ENCODE data around the gene GCNT1. TPM values are rescaled to one million over a fixed set of nuclear protein-coding genes. Genes with fewer than 3 reads are reported as not detected.

GCNT1 gene
- total and polyA plus RNA-seq, 2 experiments from 2014 or later: 43.4 to 59.3 TPM

DNA sequence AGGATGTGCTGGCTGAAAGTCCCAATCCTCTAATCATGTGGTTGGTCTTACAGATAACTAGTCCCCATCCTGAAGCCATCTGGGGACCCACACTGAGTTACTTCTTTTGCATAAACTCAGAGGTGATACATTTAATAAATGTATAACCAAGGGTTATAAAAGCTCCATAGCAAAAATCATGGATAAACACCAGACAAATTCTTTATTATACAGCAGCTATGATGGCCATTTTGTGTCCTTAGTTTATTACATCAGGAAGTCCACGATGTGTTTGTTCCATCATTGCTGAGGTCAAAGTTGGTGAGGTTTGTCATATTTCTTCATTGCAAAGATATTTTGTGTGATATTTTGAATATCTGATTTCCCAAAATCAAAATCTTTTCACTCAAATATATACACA, 80.2 kb downstream of the GCNT1 start:
- no peaks in the 10 kb centered on the region for H3K36me3 ChIP-seq (replicated peaks; ENCODE audit: insufficient read depth, low read depth)
- no peaks in the 10 kb centered on the region for H3K4me1 ChIP-seq (ENCODE audit: insufficient read depth)
- no peaks in the 10 kb centered on the region for H3K27me3 ChIP-seq
- no peak overlapping the region for H3K4me2 ChIP-seq
- no peak for DNase-seq (ENCODE audit: low spot score)
- H3K4me3 ChIP-seq: no peak overlapping the region
- H2AFZ ChIP-seq: no peak overlapping the region
- TF ChIP-seq EZH2 (IDR thresholded peaks at IDR 0.05; ENCODE audit: borderline replicate concordance) (no peak), EZH2phosphoT487 (IDR thresholded peaks at IDR 0.05; ENCODE audit: low read depth, severe bottlenecking, unreplicated experiment) (no peak)
- TF ChIP-seq, protein P1, sequence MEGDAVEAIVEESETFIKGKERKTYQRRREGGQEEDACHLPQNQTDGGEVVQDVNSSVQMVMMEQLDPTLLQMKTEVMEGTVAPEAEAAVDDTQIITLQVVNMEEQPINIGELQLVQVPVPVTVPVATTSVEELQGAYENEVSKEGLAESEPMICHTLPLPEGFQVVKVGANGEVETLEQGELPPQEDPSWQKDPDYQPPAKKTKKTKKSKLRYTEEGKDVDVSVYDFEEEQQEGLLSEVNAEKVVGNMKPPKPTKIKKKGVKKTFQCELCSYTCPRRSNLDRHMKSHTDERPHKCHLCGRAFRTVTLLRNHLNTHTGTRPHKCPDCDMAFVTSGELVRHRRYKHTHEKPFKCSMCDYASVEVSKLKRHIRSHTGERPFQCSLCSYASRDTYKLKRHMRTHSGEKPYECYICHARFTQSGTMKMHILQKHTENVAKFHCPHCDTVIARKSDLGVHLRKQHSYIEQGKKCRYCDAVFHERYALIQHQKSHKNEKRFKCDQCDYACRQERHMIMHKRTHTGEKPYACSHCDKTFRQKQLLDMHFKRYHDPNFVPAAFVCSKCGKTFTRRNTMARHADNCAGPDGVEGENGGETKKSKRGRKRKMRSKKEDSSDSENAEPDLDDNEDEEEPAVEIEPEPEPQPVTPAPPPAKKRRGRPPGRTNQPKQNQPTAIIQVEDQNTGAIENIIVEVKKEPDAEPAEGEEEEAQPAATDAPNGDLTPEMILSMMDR (IDR thresholded peaks at IDR 0.05; ENCODE audit: poor library complexity): no peak
- H4K20me1 ChIP-seq (ENCODE audit: insufficient read depth, poor library complexity, severe bottlenecking): no peaks in the 10 kb centered on the region
- H3K9me2 ChIP-seq (replicated peaks; ENCODE audit: insufficient read depth): no peaks in the 10 kb centered on the region
- H3K9me3 ChIP-seq (ENCODE audit: low read depth): no peaks in the 10 kb centered on the region
- WGBS (ENCODE audit: low lambda C conversion rate, missing lambda C conversion rate): 92% methylated on average over 1 of the region's 1 CpG
- H3K79me2 ChIP-seq: no peaks in the 10 kb centered on the region
- H3K27ac ChIP-seq: no peak overlapping the region

DNA sequence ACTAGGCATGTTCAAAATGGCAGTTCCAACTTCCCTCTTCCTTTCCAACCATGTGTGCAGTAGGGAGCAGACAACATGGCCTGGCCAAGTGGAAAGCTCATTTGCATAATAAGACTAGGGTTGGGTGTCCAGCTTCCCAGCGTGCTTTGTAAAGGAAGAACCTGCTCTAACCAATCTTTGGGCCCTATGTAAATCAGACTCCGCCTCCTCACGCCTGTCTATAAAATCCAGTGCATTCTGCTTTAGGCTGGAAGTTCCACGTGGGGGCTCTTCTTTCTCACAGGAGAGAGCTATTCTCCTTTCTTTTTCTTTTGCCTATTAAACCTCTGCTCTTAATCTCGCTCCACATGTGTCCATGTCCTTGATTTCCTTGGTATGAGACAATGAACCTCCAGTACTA, 83.4 kb downstream of the GCNT1 start:
- H3K27ac ChIP-seq: no peak overlapping the region
- no peaks in the 10 kb centered on the region for H3K9me3 ChIP-seq (ENCODE audit: low read depth)
- TF ChIP-seq EZH2 (IDR thresholded peaks at IDR 0.05; ENCODE audit: borderline replicate concordance): no peak
- TF ChIP-seq, protein P1 (IDR thresholded peaks at IDR 0.05; ENCODE audit: poor library complexity): no peak
- TF ChIP-seq EZH2phosphoT487 (IDR thresholded peaks at IDR 0.05; ENCODE audit: low read depth, severe bottlenecking, unreplicated experiment): no peak
- H3K4me1 ChIP-seq (ENCODE audit: insufficient read depth): no peaks in the 10 kb centered on the region
- no peaks in the 10 kb centered on the region for H3K79me2 ChIP-seq
- WGBS (ENCODE audit: low lambda C conversion rate, missing lambda C conversion rate): 83% methylated on average over 5 of the region's 5 CpGs
- no peak overlapping the region for H3K4me3 ChIP-seq
- H2AFZ ChIP-seq: no peak overlapping the region
- H3K9me2 ChIP-seq (replicated peaks; ENCODE audit: insufficient read depth): no peaks in the 10 kb centered on the region
- no peaks in the 10 kb centered on the region for H3K36me3 ChIP-seq (replicated peaks; ENCODE audit: insufficient read depth, low read depth)
- no peak for DNase-seq (ENCODE audit: low spot score)
- no peak overlapping the region for H3K4me2 ChIP-seq
- H3K27me3 ChIP-seq: no peaks in the 10 kb centered on the region
- no peaks in the 10 kb centered on the region for H4K20me1 ChIP-seq (ENCODE audit: insufficient read depth, poor library complexity, severe bottlenecking)

DNA sequence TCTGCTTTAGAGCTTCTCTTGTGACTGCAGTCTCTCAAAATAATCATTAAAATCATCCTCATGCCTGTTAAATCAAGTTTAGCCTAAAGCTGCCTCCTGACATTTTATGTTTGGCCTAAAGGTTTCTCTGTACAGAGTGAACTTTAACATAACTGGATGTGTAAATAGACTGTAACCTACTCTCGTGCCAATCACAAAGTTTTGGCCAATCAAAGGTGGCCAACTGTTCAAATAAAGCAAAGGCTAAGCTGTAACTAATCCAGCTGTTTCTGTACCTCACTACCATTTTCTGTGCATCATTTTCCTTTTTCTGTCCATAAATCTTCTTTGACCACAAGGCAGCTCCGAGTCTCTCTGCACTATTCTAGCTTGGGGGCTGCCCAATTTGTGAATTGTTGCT, 86.2 kb downstream of the GCNT1 start:
- Histone ChIP-seq H3K36me3 (replicated peaks; ENCODE audit: insufficient read depth, low read depth) (no peaks in the 10 kb centered on the region), H2AFZ (no peak overlapping the region), H3K4me2 (no peak overlapping the region), H3K27me3 (no peaks in the 10 kb centered on the region), H4K20me1 (ENCODE audit: insufficient read depth, poor library complexity, severe bottlenecking) (no peaks in the 10 kb centered on the region), H3K27ac (no peak overlapping the region), H3K4me1 (ENCODE audit: insufficient read depth) (no peaks in the 10 kb centered on the region), H3K79me2 (no peaks in the 10 kb centered on the region), H3K9me2 (replicated peaks; ENCODE audit: insufficient read depth) (no peaks in the 10 kb centered on the region), H3K4me3 (no peak overlapping the region), H3K9me3 (ENCODE audit: low read depth) (no peaks in the 10 kb centered on the region)
- 62% methylated on average over 2 of the region's 2 CpGs for whole genome bisulfite sequencing (ENCODE audit: low lambda C conversion rate, missing lambda C conversion rate)
- DNase-seq (ENCODE audit: low spot score): no peak
- TF ChIP-seq, protein P1 (IDR thresholded peaks at IDR 0.05; ENCODE audit: poor library complexity): no peak
- TF ChIP-seq EZH2 (IDR thresholded peaks at IDR 0.05; ENCODE audit: borderline replicate concordance) (no peak), EZH2phosphoT487 (IDR thresholded peaks at IDR 0.05; ENCODE audit: low read depth, severe bottlenecking, unreplicated experiment) (no peak)

DNA sequence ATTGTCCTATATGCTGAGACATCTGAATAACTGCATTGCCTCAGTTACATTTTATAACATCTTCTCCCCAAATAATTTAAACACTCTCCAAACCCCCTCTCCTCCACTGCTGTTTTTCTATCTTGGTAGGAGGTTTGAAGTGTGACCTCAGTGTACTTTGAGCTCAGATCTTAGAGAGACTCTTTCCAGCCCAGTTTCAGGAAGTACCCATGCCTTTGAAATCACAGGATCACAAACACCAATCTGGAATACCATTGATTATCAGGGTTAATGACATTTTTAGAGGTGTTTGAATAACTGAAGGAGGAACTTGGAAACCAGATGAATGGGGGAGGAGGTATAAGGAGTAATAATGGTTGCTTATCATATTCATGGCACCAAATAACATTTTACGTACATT, 93.2 kb downstream of the GCNT1 start:
- Histone ChIP-seq H3K4me2 (no peak overlapping the region), H3K4me3 (no peak overlapping the region), H3K27ac (no peak overlapping the region), H3K79me2 (no peaks in the 10 kb centered on the region), H2AFZ (no peak overlapping the region), H3K9me2 (replicated peaks; ENCODE audit: insufficient read depth) (no peaks in the 10 kb centered on the region), H4K20me1 (ENCODE audit: insufficient read depth, poor library complexity, severe bottlenecking) (no peaks in the 10 kb centered on the region), H3K36me3 (replicated peaks; ENCODE audit: insufficient read depth, low read depth) (no peaks in the 10 kb centered on the region), H3K4me1 (ENCODE audit: insufficient read depth) (peaks cover 11% of the 10 kb centered on the region), H3K27me3 (no peaks in the 10 kb centered on the region), H3K9me3 (ENCODE audit: low read depth) (no peaks in the 10 kb centered on the region)
- DNase-seq (ENCODE audit: low spot score): no peak
- no peak for TF ChIP-seq EZH2phosphoT487 (IDR thresholded peaks at IDR 0.05; ENCODE audit: low read depth, severe bottlenecking, unreplicated experiment)
- TF ChIP-seq, protein P1 (IDR thresholded peaks at IDR 0.05; ENCODE audit: poor library complexity): no peak
- no peak for TF ChIP-seq EZH2 (IDR thresholded peaks at IDR 0.05; ENCODE audit: borderline replicate concordance)
- 96% methylated on average over 1 of the region's 1 CpG for WGBS (ENCODE audit: low lambda C conversion rate, missing lambda C conversion rate)
